OCI-LY7 (cell line): Measurements from ENCODE around the gene YJEFN3. TPM values are rescaled to one million over a fixed set of nuclear protein-coding genes. Genes with fewer than 3 reads are reported as not detected.

Experiments used
- BruUV-seq: library from RNA; stranded (reverse); fragments of 400-500 nt; replicated peaks from 2 replicates; lab custom pipeline; 2021; lab: Mats Ljungman, UMichigan
- CTCF ChIA-PET: fragments of 300-600 bp; sonication (Branson Sonifier 250); formaldehyde crosslinking; loops from one replicate; lab custom pipeline; 2022; ENCODE audit warnings: antibody characterized with exemption; ENCODE audit not compliant: unreplicated experiment; lab: Charles Lee
- POLR2A ChIA-PET: fragments of 300-600 bp; sonication (Branson Sonifier 250); formaldehyde crosslinking; loops from one replicate; lab custom pipeline; 2022; ENCODE audit warnings: antibody characterized with exemption; lab: Charles Lee
- DNase-seq: peaks from one replicate; pipeline ENCODE4 v3.0.0-alpha.2; 2015; ENCODE audit warnings: low spot score
- H2AFZ ChIP-seq: fragments of 200-600 bp; sonication (generic), shearing (Covaris generic); 2 replicates; pipeline ENCODE4 v1.6.1; 2014; ENCODE audit warnings: mild to moderate bottlenecking, antibody characterized with exemption, low read length, moderate library complexity
- H3K27ac ChIP-seq: fragments of 200-600 bp; sonication (generic); 2 replicates; pipeline ENCODE4 v1.5.1; 2014; ENCODE audit warnings: mixed run types, low read depth, mild to moderate bottlenecking, moderate library complexity, low read length, inconsistent platforms; ENCODE audit not compliant: poor library complexity, severe bottlenecking
- H3K36me3 ChIP-seq: fragments of 200-600 bp; sonication (generic); 2 replicates; pipeline ENCODE4 v1.6.1; 2014; ENCODE audit warnings: mild to moderate bottlenecking, antibody characterized with exemption, low read length, moderate library complexity, mixed read lengths; ENCODE audit not compliant: insufficient read depth
- H3K4me1 ChIP-seq: fragments of 200-600 bp; sonication (generic); 2 replicates; pipeline ENCODE4 v1.5.1; 2014; ENCODE audit warnings: mild to moderate bottlenecking, low read length; ENCODE audit not compliant: insufficient read depth, poor library complexity, severe bottlenecking
- H3K4me2 ChIP-seq: fragments of 200-600 bp; sonication (generic); 2 replicates; pipeline ENCODE4 v1.6.1; 2014; ENCODE audit warnings: mild to moderate bottlenecking, low read length
- H3K4me3 ChIP-seq: fragments of 200-600 bp; sonication (generic); 2 replicates; pipeline ENCODE4 v1.5.1; 2014; ENCODE audit warnings: mild to moderate bottlenecking, low read depth, low read length; ENCODE audit not compliant: poor library complexity, severe bottlenecking
- H3K79me2 ChIP-seq: fragments of 200-600 bp; sonication (generic); 2 replicates; pipeline ENCODE4 v1.6.1; 2016; ENCODE audit warnings: low read depth, mild to moderate bottlenecking, low read length, moderate library complexity, mixed read lengths; ENCODE audit not compliant: insufficient read depth
- H3K9me2 ChIP-seq: fragments of 200-600 bp; sonication (generic); 2 replicates; pipeline ENCODE4 v1.6.1; 2016; ENCODE audit warnings: mild to moderate bottlenecking, low read length, mixed read lengths; ENCODE audit not compliant: insufficient read depth
- H3K9me3 ChIP-seq: fragments of 200-600 bp; sonication (generic); 2 replicates; pipeline ENCODE4 v1.6.1; 2014; ENCODE audit warnings: mild to moderate bottlenecking, mixed run types, low read length, mixed read lengths
- H4K20me1 ChIP-seq: fragments of 200-600 bp; sonication (generic); 2 replicates; pipeline ENCODE4 v1.6.1; 2014; ENCODE audit warnings: mild to moderate bottlenecking, antibody characterized with exemption, low read length, moderate library complexity, mixed read lengths; ENCODE audit not compliant: insufficient read depth
- CTCF ChIP-seq: fragments of 200-600 bp; sonication (generic); conservative IDR thresholded peaks from 2 replicates; pipeline ENCODE4 v1.5.1; 2014; ENCODE audit warnings: mild to moderate bottlenecking, antibody characterized with exemption, low read length, moderate library complexity, mixed read lengths
- EZH2phosphoT487 ChIP-seq: fragments of 200-600 bp; sonication (generic); IDR thresholded peaks from 2 replicates; pipeline ENCODE4 v1.6.1; 2018; ENCODE audit warnings: low read depth, borderline replicate concordance, mild to moderate bottlenecking, mixed run types, antibody characterized with exemption, low read length, moderate library complexity, mixed read lengths
- intact Hi-C: fragments of 100-400 bp; cut with micrococcal nuclease; formaldehyde crosslinking; loops from one replicate; pipeline ENCODE4 v1.10.0; 2022; ENCODE audit not compliant: unreplicated experiment
- total RNA-seq, 2 experiments: library from RNA; depleted of rRNA in 1 of 2; stranded (reverse); fragments of >200 nt in 1 of 2; shearing (Covaris generic) in 1 of 2; gene quantifications; 2 replicates each; pipeline ENCODE4 v1.2.3, GENCODE V29; 2014 to 2022

The YJEFN3 gene
- total RNA-seq, 2 experiments from 2014 or later: 5.4 to 35.3 TPM

- TF ChIP-seq CTCF (no peak), EZH2phosphoT487 (no peak)
- H3K36me3 ChIP-seq: no peaks in the 10 kb centered on the region
- BruUV-seq: no TSS peak
- H2AFZ ChIP-seq: no peak overlapping the region
- no peak overlapping the region for H3K4me3 ChIP-seq
- intact Hi-C loops: no loop called here
- POLR2A ChIA-PET: no interaction called here
- no peak overlapping the region for H3K4me2 ChIP-seq
- CTCF ChIA-PET: no interaction called here
- no peaks in the 10 kb centered on the region for H3K9me3 ChIP-seq
- no peaks in the 10 kb centered on the region for H3K9me2 ChIP-seq
- no peak for DNase-seq
- no peak overlapping the region for H3K27ac ChIP-seq
- H4K20me1 ChIP-seq: no peaks in the 10 kb centered on the region
- H3K4me1 ChIP-seq: no peaks in the 10 kb centered on the region
- no peaks in the 10 kb centered on the region for H3K79me2 ChIP-seq
Observed at GRCh38 chr19:19570571-19570970, 41.9 kb downstream of the YJEFN3 start.

GRCh38 chr19:19571071-19571786 lies 42.5 kb downstream of the YJEFN3 start:
- ChIA-PET CTCF (no interaction called here), POLR2A (no interaction called here)

More at GRCh38 chr19:19571071-19571786, 42.5 kb downstream of the YJEFN3 start:
- H4K20me1 ChIP-seq: no peaks in the 10 kb centered on the region
- H3K27ac ChIP-seq: no peak overlapping the region
- no peaks in the 10 kb centered on the region for H3K4me1 ChIP-seq
- intact Hi-C loops: no loop called here
- H3K36me3 ChIP-seq: no peaks in the 10 kb centered on the region
- no peak overlapping the region for H3K4me3 ChIP-seq
- TF ChIP-seq EZH2phosphoT487 (no peak), CTCF (no peak)
- H3K4me2 ChIP-seq: no peak overlapping the region
- DNase-seq: no peak
- no peaks in the 10 kb centered on the region for H3K9me2 ChIP-seq
- no peaks in the 10 kb centered on the region for H3K9me3 ChIP-seq
- H3K79me2 ChIP-seq: no peaks in the 10 kb centered on the region
- H2AFZ ChIP-seq: no peak overlapping the region
- no TSS peak for BruUV-seq
